IMR-90 (cell line): Measurements from ENCODE around the gene CNTFR. TPM values are rescaled to one million over a fixed set of nuclear protein-coding genes. Genes with fewer than 3 reads are reported as not detected.

Source experiments
- ATAC-seq: fragments of 200-7000 bp; cut with Tn5 transposase; 2 replicates; pipeline ENCODE4 v1.9.1; 2020; ENCODE audit warnings: low read depth, mild to moderate bottlenecking, moderate library complexity
- BruUV-seq: library from RNA; stranded (reverse); fragments of 400-500 nt; replicated peaks from 2 replicates; lab custom pipeline; 2021; lab: Mats Ljungman, UMichigan
- CTCF ChIA-PET: fragments of 300-600 bp; formaldehyde crosslinking; extraction: SDS; loops from one replicate; lab custom pipeline; 2021; ENCODE audit warnings: antibody characterized with exemption; lab: Yijun Ruan, JAX
- POLR2A ChIA-PET: fragments of 300-600 bp; sonication (Branson Sonifier 250); formaldehyde crosslinking; loops from one replicate; lab custom pipeline; 2022; ENCODE audit warnings: antibody characterized with exemption; ENCODE audit not compliant: unreplicated experiment; lab: Charles Lee
- DNase-seq: peaks from one replicate; pipeline ENCODE4 v3.0.0; 2013
- H2AFZ ChIP-seq: replicated peaks from 2 replicates; pipeline ENCODE3; 2013; ENCODE audit warnings: low read length, mild to moderate bottlenecking; ENCODE audit not compliant: poor library complexity
- H2AK5ac ChIP-seq: 2 replicates; pipeline ENCODE4 v1.6.1; 2013; ENCODE audit warnings: low read depth, low read length, inconsistent platforms
- H2AK9ac ChIP-seq: replicated peaks from 2 replicates; pipeline ENCODE3; 2013; ENCODE audit warnings: mild to moderate bottlenecking, low read depth, low read length, moderate library complexity; ENCODE audit not compliant: poor library complexity
- H2BK120ac ChIP-seq: 2 replicates; pipeline ENCODE4 v1.6.1; 2013; ENCODE audit warnings: low read depth, low read length, inconsistent platforms
- H2BK15ac ChIP-seq: 3 replicates; pipeline ENCODE4 v1.6.1; 2013; ENCODE audit warnings: low read depth, low read length, inconsistent platforms
- H2BK20ac ChIP-seq: 2 replicates; pipeline ENCODE4 v1.6.1; 2013; ENCODE audit warnings: low read depth, mild to moderate bottlenecking, inconsistent platforms, low read length, moderate library complexity
- H2BK5ac ChIP-seq: 2 replicates; pipeline ENCODE4 v1.6.1; 2013; ENCODE audit warnings: mild to moderate bottlenecking, low read depth, low read length, inconsistent platforms; ENCODE audit not compliant: poor library complexity, severe bottlenecking
- H3K14ac ChIP-seq: replicated peaks from 2 replicates; pipeline ENCODE4 v1.6.1; 2013; ENCODE audit warnings: low read depth, low read length, inconsistent platforms
- H3K18ac ChIP-seq: 2 replicates; pipeline ENCODE4 v1.6.1; 2013; ENCODE audit warnings: low read depth, low read length, control low read depth
- H3K23ac ChIP-seq: 2 replicates; pipeline ENCODE4 v1.6.1; 2013; ENCODE audit warnings: low read depth, low read length, inconsistent platforms
- H3K27ac ChIP-seq: 2 replicates; pipeline ENCODE4 v1.5.1; 2013; ENCODE audit warnings: mild to moderate bottlenecking, control low read depth, low read length; ENCODE audit not compliant: insufficient read depth
- H3K27me3 ChIP-seq: 2 replicates; pipeline ENCODE4 v1.6.1; 2013; ENCODE audit warnings: low read length; ENCODE audit not compliant: control insufficient read depth, insufficient read depth
- H3K36me3 ChIP-seq: 2 replicates; pipeline ENCODE4 v1.6.1; 2013; ENCODE audit warnings: low read length, mixed read lengths; ENCODE audit not compliant: control insufficient read depth, insufficient read depth
- H3K4ac ChIP-seq: 2 replicates; pipeline ENCODE4 v1.6.1; 2013; ENCODE audit warnings: low read depth, low read length, inconsistent platforms
- H3K4me1 ChIP-seq: 2 replicates; pipeline ENCODE4 v1.6.1; 2013; ENCODE audit warnings: low read length, mixed read lengths; ENCODE audit not compliant: control insufficient read depth, insufficient read depth
- H3K4me2 ChIP-seq: 2 replicates; pipeline ENCODE4 v1.6.1; 2013; ENCODE audit warnings: low read depth, mild to moderate bottlenecking, control low read depth, low read length, moderate library complexity
- H3K4me3 ChIP-seq: 2 replicates; pipeline ENCODE4 v1.5.1; 2013; ENCODE audit warnings: low read depth, mild to moderate bottlenecking, control low read depth, low read length, moderate library complexity; ENCODE audit not compliant: insufficient read depth
- H3K56ac ChIP-seq: 2 replicates; pipeline ENCODE4 v1.6.1; 2013; ENCODE audit warnings: low read length, inconsistent platforms; ENCODE audit not compliant: insufficient read depth; ENCODE audit errors: extremely low read depth
- H3K79me1 ChIP-seq, 2 experiments: 2 replicates each; pipeline ENCODE4 v1.6.1; 2013; ENCODE audit warnings: low read length in 2 of 2, inconsistent platforms in 1 of 2, low read depth in 1 of 2
- H3K9ac ChIP-seq: 2 replicates; pipeline ENCODE4 v1.6.1; 2013; ENCODE audit warnings: low read depth, low read length, control low read depth
- H3K9me1 ChIP-seq: 2 replicates; pipeline ENCODE4 v1.6.1; 2013; ENCODE audit warnings: low read length, inconsistent platforms; ENCODE audit not compliant: insufficient read depth
- H3K9me3 ChIP-seq: 2 replicates; pipeline ENCODE4 v1.6.1; 2013; ENCODE audit warnings: low read length; ENCODE audit not compliant: control insufficient read depth, insufficient read depth
- H4K20me1 ChIP-seq: 2 replicates; pipeline ENCODE4 v1.6.1; 2013; ENCODE audit warnings: low read length, inconsistent platforms; ENCODE audit not compliant: insufficient read depth
- H4K5ac ChIP-seq: 2 replicates; pipeline ENCODE4 v1.6.1; 2013; ENCODE audit warnings: mild to moderate bottlenecking, low read depth, low read length, control low read depth
- H4K8ac ChIP-seq, 2 experiments: 2 replicates each; pipeline ENCODE4 v1.6.1; 2013; ENCODE audit warnings: low read depth in 2 of 2, low read length in 2 of 2, control low read depth in 1 of 2, inconsistent platforms in 1 of 2
- H4K91ac ChIP-seq: 2 replicates; pipeline ENCODE4 v1.6.1; 2013; ENCODE audit warnings: low read depth, low read length, inconsistent platforms; ENCODE audit not compliant: insufficient read depth
- BHLHE40 ChIP-seq: fragments of 150-350 bp; IDR thresholded peaks from 2 replicates; pipeline ENCODE4 v1.6.1; 2016; ENCODE audit warnings: mild to moderate bottlenecking, low read depth, low read length
- CEBPB ChIP-seq: IDR thresholded peaks from 2 replicates; pipeline ENCODE4 v1.6.1; 2012; ENCODE audit warnings: low read depth, low read length, improper control_type of control experiment
- CHD1 ChIP-seq: IDR thresholded peaks from 2 replicates; pipeline ENCODE4 v1.6.1; 2012; ENCODE audit warnings: low read depth, low read length, improper control_type of control experiment
- ELK1 ChIP-seq: fragments of 150-350 bp; IDR thresholded peaks from 2 replicates; pipeline ENCODE4 v1.6.1; 2016; ENCODE audit warnings: low read depth, mild to moderate bottlenecking, low read length, moderate library complexity, borderline replicate concordance
- MAZ ChIP-seq: IDR thresholded peaks from 2 replicates; pipeline ENCODE4 v1.6.1; 2012; ENCODE audit warnings: low read depth, mild to moderate bottlenecking, low read length, improper control_type of control experiment, moderate library complexity, borderline replicate concordance
- RAD21 ChIP-seq: IDR thresholded peaks from 2 replicates; pipeline ENCODE4 v1.6.1; 2012; ENCODE audit warnings: low read length, improper control_type of control experiment
- SMC3 ChIP-seq: fragments of 150-350 bp; IDR thresholded peaks from 2 replicates; pipeline ENCODE4 v1.6.1; 2016; ENCODE audit warnings: low read depth, mild to moderate bottlenecking, antibody characterized with exemption, low read length, moderate library complexity
- WGBS, 2 experiments: methylation state at CpG; one replicate each; pipeline versions ENCODE4 v1.1.5 to v1.1.7; 2013; ENCODE audit warnings: missing lambda C conversion rate in 2 of 2; ENCODE audit not compliant: insufficient read length in 1 of 2; ENCODE audit errors: extremely low coverage in 2 of 2; 5-methylcytosine and 5-hydroxymethylcytosine counted together
- dilution Hi-C: fragments of 300-500 bp; cut with HindIII; formaldehyde crosslinking; loops from one replicate; pipeline ENCODE4 v1.14.3; 2018; ENCODE audit warnings: low sequenced_read_pairs; ENCODE audit not compliant: unreplicated experiment
- in situ Hi-C: fragments of 300-500 bp; cut with MboI; formaldehyde crosslinking; loops from 3 replicates; pipeline ENCODE4 v1.14.3; 2019; ENCODE audit warnings: low sequenced_read_pairs, inconsistent platforms, mixed read lengths
- intact Hi-C: fragments of 100-400 bp; cut with micrococcal nuclease; formaldehyde crosslinking; loops from 2 replicates; pipeline ENCODE4 v1.10.0; 2022
- polyA plus RNA-seq, 3 experiments: library from polyadenylated mRNA; depleted of rRNA; stranded (reverse); fragments of >200 nt; gene quantifications; 2 replicates each; pipeline ENCODE4 v1.2.3, GENCODE V29; 2012; ENCODE audit warnings: low replicate concordance in 1 of 3
- total RNA-seq: library from RNA; depleted of rRNA; stranded (reverse); fragments of >200 nt; gene quantifications from 2 replicates; pipeline ENCODE4 v1.2.3, GENCODE V29; 2012

CNTFR gene
- total and polyA plus RNA-seq, 2 of the 4 experiments (the other 2 are of a cell fraction), result not detected

DNA sequence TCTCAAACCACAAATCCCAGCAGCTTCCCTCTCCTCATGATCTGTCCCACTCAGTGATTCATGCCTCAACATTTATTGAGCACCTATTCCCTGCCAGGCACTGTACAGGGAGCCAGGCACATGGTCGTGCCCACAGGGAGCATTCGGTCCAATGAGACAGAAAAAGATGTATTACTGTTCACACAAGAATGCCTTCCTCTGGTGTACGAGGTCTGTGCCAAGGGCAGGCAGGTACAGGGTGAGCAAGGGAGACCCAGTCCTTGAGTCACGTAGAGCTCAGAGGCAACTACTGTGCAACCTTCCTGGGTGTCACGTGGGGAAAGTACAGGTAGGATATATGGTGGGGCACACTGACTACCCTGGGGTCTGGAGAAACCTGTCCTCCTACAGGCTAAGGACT, 4.6 kb downstream of the CNTFR start:
- H3K9me3 ChIP-seq, result no peaks in the 10 kb centered on the region
- H2BK15ac ChIP-seq, result no peak overlapping the region
- in situ Hi-C loops, result no loop called here
- no peak overlapping the region for H2BK20ac ChIP-seq
- CTCF ChIA-PET, result no interaction called here
- H3K4me3 ChIP-seq, result no peak overlapping the region
- H3K4ac ChIP-seq, result no peak overlapping the region
- H3K4me1 ChIP-seq, result no peaks in the 10 kb centered on the region; the same call in 1 of the 2 replicates
- H3K56ac ChIP-seq, result no peak overlapping the region
- no peaks in the 10 kb centered on the region for H3K36me3 ChIP-seq
- H2AFZ ChIP-seq, result no peak overlapping the region
- no peak for DNase-seq
- dilution Hi-C loops, result no loop called here
- no TSS peak for BruUV-seq
- 80% methylated on average over 1 of the region's 5 CpGs; no CpG with 5 or more reads in 1 of the 2 experiments for WGBS, 2 experiments
- H3K27me3 ChIP-seq, result peaks cover 94% of the 10 kb centered on the region
- H4K91ac ChIP-seq, result no peak overlapping the region
- no peaks in the 10 kb centered on the region; the same call in 1 of the 2 replicates for H3K9me1 ChIP-seq
- intact Hi-C loops, result no loop called here
- no peak overlapping the region for H3K23ac ChIP-seq
- H2BK120ac ChIP-seq, result no peak overlapping the region
- no peak overlapping the region for H2AK5ac ChIP-seq
- H3K9ac ChIP-seq, result no peak overlapping the region
- no peaks in the 10 kb centered on the region for H3K79me1 ChIP-seq
- TF ChIP-seq SMC3, result no peak
- no peak for TF ChIP-seq CEBPB
- no peak for TF ChIP-seq CHD1
- no peak for TF ChIP-seq RAD21
- TF ChIP-seq MAZ, result no peak
- TF ChIP-seq ELK1, result no peak
- no peak for TF ChIP-seq BHLHE40
- POLR2A ChIA-PET, result interaction anchor here (0.6 kb wide), 1 partner anchor 911 kb away, joined by 4 read pairs; no protein-coding TSS in a partner anchor
- no peak overlapping the region for H3K27ac ChIP-seq
- ATAC-seq, result no peak
- no peak overlapping the region for H2AK9ac ChIP-seq
- no peak overlapping the region for H4K8ac ChIP-seq
- no peak overlapping the region for H4K5ac ChIP-seq
- peaks cover 5% of the 10 kb centered on the region for H4K20me1 ChIP-seq
- H2BK5ac ChIP-seq, result no peak overlapping the region
- H3K18ac ChIP-seq, result no peak overlapping the region
- no peak overlapping the region for H3K4me2 ChIP-seq
- no peak overlapping the region for H3K14ac ChIP-seq
